ENCODE data around the gene BRI3BP. TPM values are rescaled to one million over a fixed set of nuclear protein-coding genes. Genes with fewer than 3 reads are reported as not detected.

BRI3BP gene
- total and polyA plus RNA-seq, 9 of the 15 experiments (the other 6 are each of a cell fraction or from before 2014, with no cell fraction given): 12.3 to 25.0 (median 16.6) TPM

GRCh38 chr12:125055591-125055990 lies 62.1 kb downstream of the BRI3BP start:
- Histone ChIP-seq H3K4me2 (ENCODE audit: insufficient read depth, low read length) (no peak overlapping the region), H3K27ac (ENCODE audit: extremely low read depth, low read depth, low read length) (no peak overlapping the region), H2AFZ (ENCODE audit: low read depth, low read length) (no peak overlapping the region; the same call in 1 of the 2 replicates), H3K36me3 (ENCODE audit: control insufficient read depth, insufficient read depth, low read length) (no peaks in the 10 kb centered on the region), H3K27me3 (ENCODE audit: control insufficient read depth in 2 of 2, insufficient read depth in 2 of 2, low read length in 2 of 2) (peaks cover 0 to 12% of the 10 kb centered on the region in 2 experiments; a peak in 3 of 5 replicates), H3K4me3 (no peak overlapping the region), H3K79me2 (ENCODE audit: control insufficient read depth, insufficient read depth, low read length) (no peaks in the 10 kb centered on the region), H4K20me1 (replicated peaks; ENCODE audit: control insufficient read depth, insufficient read depth, low read length) (no peaks in the 10 kb centered on the region), H3K9me3 (replicated peaks; ENCODE audit: control insufficient read depth, insufficient read depth, low read depth, low read length) (no peaks in the 10 kb centered on the region), H3K9me1 (ENCODE audit: control insufficient read depth, insufficient read depth, low read length) (no peaks in the 10 kb centered on the region), H3K9ac (ENCODE audit: insufficient read depth in 1 of 2, low read depth in 2 of 2, low read length in 2 of 2) (no peak overlapping the region), H3K4me1 (replicated peaks in 1 of 2; ENCODE audit: control insufficient read depth in 2 of 2, insufficient read depth in 2 of 2, low read length in 2 of 2) (peaks cover 4 to 6% of the 10 kb centered on the region in 2 experiments; a peak in 2 of 5 replicates)
- POLR2A ChIA-PET: interaction anchor here (1.1 kb wide), 1 partner anchor 141 kb away, joined by 4 read pairs; the partner anchor contains the start of gene UBC
- DNase-seq (ENCODE audit: extremely low read depth in 1 of 4, low spot score in 3 of 4) (no peak), ATAC-seq (no peak), FAIRE-seq (no peak)
- in situ Hi-C loops (cut with MboI) (no loop called here), intact Hi-C loops (cut with micrococcal nuclease) (no loop called here)
- 56% methylated on average over 9 of the region's 9 CpGs for WGBS (ENCODE audit: insufficient coverage, low coverage, missing lambda C conversion rate)
- BruUV-seq (replicated peaks): no TSS peak
- CTCF ChIA-PET (ENCODE audit: low intra/inter-chr PET ratio): interaction anchor here (0.6 kb wide), 1 partner anchor 1038 kb away, joined by 3 read pairs; no protein-coding TSS in a partner anchor
- TF ChIP-seq RREB1 (CRISPR knock-in tag; IDR thresholded peaks at IDR 0.05) (no peak), NFIX (CRISPR knock-in tag; IDR thresholded peaks at IDR 0.05; ENCODE audit: low read depth) (no peak), ZNF121 (CRISPR knock-in tag; conservative IDR thresholded peaks at IDR 0.05) (no peak), MEIS2 (IDR thresholded peaks at IDR 0.05; ENCODE audit: partially characterized antibody) (no peak), MXD1 (CRISPR knock-in tag; IDR thresholded peaks at IDR 0.05; ENCODE audit: borderline replicate concordance, poor library complexity, severe bottlenecking) (no peak), ZNF583 (CRISPR knock-in tag; IDR thresholded peaks at IDR 0.05) (no peak), ZNF253 (CRISPR knock-in tag; conservative IDR thresholded peaks at IDR 0.05) (no peak), SREBF1 (IDR thresholded peaks at IDR 0.05; ENCODE audit: borderline replicate concordance, low read depth, low read length) (no peak), PHF21A (IDR thresholded peaks at IDR 0.05; ENCODE audit: borderline replicate concordance, low read depth) (no peak), TCF15 (CRISPR knock-in tag; IDR thresholded peaks at IDR 0.05) (no peak), CHAMP1 (IDR thresholded peaks at IDR 0.05) (no peak), GABPB2 (CRISPR knock-in tag; conservative IDR thresholded peaks at IDR 0.05) (no peak), HDAC6 (IDR thresholded peaks at IDR 0.05; ENCODE audit: low read depth, low read length) (no peak), NR2C2 (CRISPR knock-in tag; IDR thresholded peaks at IDR 0.05) (no peak), NR2C2 (tag; IDR thresholded peaks at IDR 0.05) (no peak)
